ENCODE data around the gene OSBPL3. TPM values are rescaled to one million over a fixed set of nuclear protein-coding genes. Genes with fewer than 3 reads are reported as not detected.

Gene OSBPL3
- total and polyA plus RNA-seq, 2 donors (not counting 1 experiment from before 2014, with no cell fraction given): 13.5 to 67.6 TPM

- no peaks in the 10 kb centered on the region for H3K9me3 Mint-ChIP-seq (ENCODE audit: insufficient read depth)
- ChIA-PET POLR2A (no interaction called here), CTCF (interaction anchor here (1.0 kb wide), 1 partner anchor 88 kb away, joined by 3 read pairs; no protein-coding TSS in a partner anchor)
- TF ChIP-seq EZH2 (IDR thresholded peaks at IDR 0.05; ENCODE audit: borderline replicate concordance, insufficient read depth, low read depth, low read length, poor library complexity, severe bottlenecking) (no peak), CTCF (IDR thresholded peaks at IDR 0.05) (no peak)
- Histone ChIP-seq H3K36me3 (replicated peaks in 1 of 2; ENCODE audit: control extremely low read depth in 1 of 2, control insufficient read depth in 1 of 2, extremely low read depth in 1 of 2, insufficient read depth in 2 of 2, low read length in 1 of 2) (no peaks in the 10 kb centered on the region), H3K4me1 (ENCODE audit: control insufficient read depth in 2 of 2, insufficient read depth in 2 of 2, low read length in 2 of 2) (peaks cover 33% of the 10 kb centered on the region in 2 donors), H3K27ac (ENCODE audit: low read length in 2 of 2) (no peak overlapping the region), H3K79me2 (ENCODE audit: control insufficient read depth, insufficient read depth, low read length) (peaks cover 44% of the 10 kb centered on the region), H4K20me1 (ENCODE audit: control insufficient read depth, insufficient read depth, low read length, poor library complexity, severe bottlenecking) (peaks cover 6% of the 10 kb centered on the region), H3K9ac (ENCODE audit: low read length) (no peak overlapping the region), H3K9me3 (ENCODE audit: control extremely low read depth in 1 of 3, control insufficient read depth in 2 of 3, insufficient read depth in 1 of 3, low read length in 2 of 3) (no peaks in the 10 kb centered on the region), H2AFZ (ENCODE audit: insufficient read depth, low read depth, low read length, poor library complexity, severe bottlenecking) (no peak overlapping the region), H3K4me2 (replicated peaks; ENCODE audit: low read depth, low read length, poor library complexity, severe bottlenecking) (no peak overlapping the region), H3K4me3 (ENCODE audit: control extremely low read depth in 1 of 5, extremely low read depth in 1 of 5, insufficient read depth in 1 of 5, low read depth in 2 of 5, low read length in 4 of 5) (no peak overlapping the region), H3K27me3 (replicated peaks in 1 of 4; ENCODE audit: control extremely low read depth in 1 of 4, control insufficient read depth in 3 of 4, insufficient read depth in 4 of 4, low read length in 3 of 4) (no peaks in the 10 kb centered on the region)
- H3K27ac Mint-ChIP-seq: no peak overlapping the region
- intact Hi-C loops (cut with micrococcal nuclease): no loop called here
- H3K4me3 Mint-ChIP-seq: no peak overlapping the region
- no peak for ATAC-seq (ENCODE audit: low read depth)
- 100% methylated on average over 2 of the region's 3 CpGs for WGBS (ENCODE audit: insufficient coverage)
- H3K4me1 Mint-ChIP-seq: peaks cover 34% of the 10 kb centered on the region
- H3K27me3 Mint-ChIP-seq: no peaks in the 10 kb centered on the region
- DNase-seq: no peak
Observed at GRCh38 chr7:24908166-24908565, 71.8 kb downstream of the OSBPL3 start.

GRCh38 chr7:24907311-24907886, 72.6 kb downstream of the OSBPL3 start:
- 66% methylated on average over 3 of the region's 7 CpGs for WGBS (ENCODE audit: insufficient coverage)
- peaks cover 30% of the 10 kb centered on the region in 2 donors for H3K4me1 ChIP-seq (ENCODE audit: control insufficient read depth in 2 of 2, insufficient read depth in 2 of 2, low read length in 2 of 2)
- ATAC-seq (ENCODE audit: low read depth) (peak; percentile 52), DNase-seq (no peak)
- no peak overlapping the region for H3K4me3 ChIP-seq (ENCODE audit: control extremely low read depth in 1 of 5, extremely low read depth in 1 of 5, insufficient read depth in 1 of 5, low read depth in 2 of 5, low read length in 4 of 5)
- H3K9me3 Mint-ChIP-seq (ENCODE audit: insufficient read depth): no peaks in the 10 kb centered on the region
- ChIA-PET CTCF (interaction anchor here (1.0 kb wide), 1 partner anchor 87 kb away, joined by 3 read pairs; no protein-coding TSS in a partner anchor), POLR2A (no interaction called here)
- H3K4me3 Mint-ChIP-seq: no peak overlapping the region
- no peak overlapping the region for H3K27ac ChIP-seq (ENCODE audit: low read length in 2 of 2)
- H3K4me2 ChIP-seq (replicated peaks; ENCODE audit: low read depth, low read length, poor library complexity, severe bottlenecking): no peak overlapping the region
- H4K20me1 ChIP-seq (ENCODE audit: control insufficient read depth, insufficient read depth, low read length, poor library complexity, severe bottlenecking): peaks cover 6% of the 10 kb centered on the region
- no peak overlapping the region for H3K9ac ChIP-seq (ENCODE audit: low read length)
- no peaks in the 10 kb centered on the region for H3K9me3 ChIP-seq (ENCODE audit: control extremely low read depth in 1 of 3, control insufficient read depth in 2 of 3, insufficient read depth in 1 of 3, low read length in 2 of 3)
- H3K27ac Mint-ChIP-seq: no peak overlapping the region
- peaks cover 29% of the 10 kb centered on the region for H3K4me1 Mint-ChIP-seq
- TF ChIP-seq EZH2 (IDR thresholded peaks at IDR 0.05; ENCODE audit: borderline replicate concordance, insufficient read depth, low read depth, low read length, poor library complexity, severe bottlenecking): no peak
- TF ChIP-seq CTCF (IDR thresholded peaks at IDR 0.05): no peak
- intact Hi-C loops (cut with micrococcal nuclease): no loop called here
- H3K36me3 ChIP-seq (replicated peaks in 1 of 2; ENCODE audit: control extremely low read depth in 1 of 2, control insufficient read depth in 1 of 2, extremely low read depth in 1 of 2, insufficient read depth in 2 of 2, low read length in 1 of 2): no peaks in the 10 kb centered on the region
- H2AFZ ChIP-seq (ENCODE audit: insufficient read depth, low read depth, low read length, poor library complexity, severe bottlenecking): no peak overlapping the region
- no peaks in the 10 kb centered on the region for H3K27me3 ChIP-seq (replicated peaks in 1 of 4; ENCODE audit: control extremely low read depth in 1 of 4, control insufficient read depth in 3 of 4, insufficient read depth in 4 of 4, low read length in 3 of 4)
- peaks cover 36% of the 10 kb centered on the region for H3K79me2 ChIP-seq (ENCODE audit: control insufficient read depth, insufficient read depth, low read length)
- H3K27me3 Mint-ChIP-seq: no peaks in the 10 kb centered on the region

All from B cell (primary cell).